GM18526 (cell line): ENCODE measurements around the gene ERC2.

Experiments
- POLR2A ChIP-seq: IDR thresholded peaks from 3 replicates; pipeline ENCODE4 v1.6.1; 2011; ENCODE audit not compliant: insufficient read length; ENCODE audit errors: extremely low read depth

ERC2 gene

GRCh38 chr3:55963601-55964000, 504.7 kb downstream of the ERC2 start:
- TF ChIP-seq POLR2A = no peak

- no peak for TF ChIP-seq POLR2A
Observed at GRCh38 chr3:55959471-55960080, 508.7 kb downstream of the ERC2 start.

GRCh38 chr3:55958605-55959004, 509.7 kb downstream of the ERC2 start:
- no peak for TF ChIP-seq POLR2A

GRCh38 chr3:55955891-55956477, 512.3 kb downstream of the ERC2 start:
- TF ChIP-seq POLR2A = no peak

- TF ChIP-seq POLR2A = no peak
Observed at GRCh38 chr3:55951388-55951787, 516.9 kb downstream of the ERC2 start.

GRCh38 chr3:55947406-55947805, 520.9 kb downstream of the ERC2 start:
- no peak for TF ChIP-seq POLR2A

- no peak for TF ChIP-seq POLR2A
Observed at GRCh38 chr3:55946574-55947160, 521.6 kb downstream of the ERC2 start.

- TF ChIP-seq POLR2A = no peak
Observed at GRCh38 chr3:55942868-55943267, 525.4 kb downstream of the ERC2 start.

- no peak for TF ChIP-seq POLR2A
Observed at GRCh38 chr3:55939287-55939686, 529.0 kb downstream of the ERC2 start.

GRCh38 chr3:55937301-55937700, 531.0 kb downstream of the ERC2 start:
- no peak for TF ChIP-seq POLR2A

GRCh38 chr3:55936549-55937052, 531.7 kb downstream of the ERC2 start:
- TF ChIP-seq POLR2A = no peak

- TF ChIP-seq POLR2A = no peak
Observed at GRCh38 chr3:55935241-55935640, 533.0 kb downstream of the ERC2 start.

GRCh38 chr3:55934771-55935170, 533.5 kb downstream of the ERC2 start:
- TF ChIP-seq POLR2A = no peak

- no peak for TF ChIP-seq POLR2A
Observed at GRCh38 chr3:55929154-55929869, 539.0 kb downstream of the ERC2 start.

- no peak for TF ChIP-seq POLR2A
Observed at GRCh38 chr3:55923626-55924025, 544.6 kb downstream of the ERC2 start.

GRCh38 chr3:55923207-55923606, 545.1 kb downstream of the ERC2 start:
- no peak for TF ChIP-seq POLR2A
